Heart right ventricle (tissue), 16 donors: ENCODE data around the gene ARL9. TPM values are rescaled to one million over a fixed set of nuclear protein-coding genes. Genes with fewer than 3 reads are reported as not detected.
A peak's percentile ranks its signal among the peaks of the same experiment; 100 is the strongest.

Source experiments
- ATAC-seq, 8 donors: fragments of 200-7000 bp; cut with Tn5 transposase; one replicate each; pipeline ENCODE4 v1.9.1; 2020; ENCODE audit warnings: mild to moderate bottlenecking in 8 of 8, moderate library complexity in 8 of 8, moderate number of reproducible peaks in 1 of 8
- DNase-seq, 2 donors: peaks; one replicate each; pipeline ENCODE4 v3.0.0-alpha.2; 2020
- H3K27ac ChIP-seq, 10 donors: fragments of 200-600 bp; sonication (generic) in 2 of 10; one replicate each; pipeline versions ENCODE4 v1.5.0 to v1.8.0; 2020 to 2022; ENCODE audit warnings: mild to moderate bottlenecking in 3 of 10
- H3K27me3 ChIP-seq, 7 donors: fragments of 200-600 bp; one replicate each; pipeline ENCODE4 v1.8.0; 2021 to 2022; ENCODE audit warnings: mild to moderate bottlenecking in 2 of 7
- H3K36me3 ChIP-seq, 9 donors: fragments of 200-600 bp; sonication (generic) in 1 of 9; one replicate each; pipeline versions ENCODE4 v1.5.0 to v1.8.0; 2020 to 2022; ENCODE audit warnings: mild to moderate bottlenecking in 2 of 9
- H3K4me1 ChIP-seq, 9 donors: fragments of 200-600 bp; sonication (generic) in 1 of 9; one replicate each; pipeline versions ENCODE4 v1.5.0 to v1.8.0; 2020 to 2022; ENCODE audit warnings: mild to moderate bottlenecking in 4 of 9
- H3K4me3 ChIP-seq, 10 donors: fragments of 200-600 bp; sonication (generic) in 2 of 10; one replicate each; pipeline versions ENCODE4 v1.5.0 to v1.8.0; 2020 to 2022; ENCODE audit warnings: mild to moderate bottlenecking in 7 of 10, moderate library complexity in 2 of 10
- H3K9me3 ChIP-seq, 11 donors: fragments of 200-600 bp in 10 of 11; sonication (generic) in 2 of 11; one replicate each; pipeline versions ENCODE4 v1.5.0 to v1.8.0; 2013 to 2022; ENCODE audit warnings: mild to moderate bottlenecking in 2 of 11, control low read depth in 1 of 11, moderate library complexity in 1 of 11
- CTCF ChIP-seq, 9 donors: fragments of 200-600 bp; sonication (generic) in 2 of 9; IDR thresholded peaks; one replicate each; pipeline versions ENCODE4 v1.5.0 to v1.8.0; 2021 to 2022; ENCODE audit warnings: antibody characterized with exemption in 9 of 9, mild to moderate bottlenecking in 5 of 9, moderate library complexity in 1 of 9
- WGBS, 2 donors: extraction: QIAGEN DNeasy Blood & Tissue Kit; methylation state at CpG; one replicate each; pipeline ENCODE4 v1.1.7; 2013; ENCODE audit warnings: inconsistent platforms in 1 of 2; 5-methylcytosine and 5-hydroxymethylcytosine counted together
- intact Hi-C, 10 donors: fragments of 100-400 bp; cut with DNase I; formaldehyde crosslinking; loops; one replicate each; pipeline versions ENCODE4 v1.11.1 to v1.14.2; 2022
- polyA plus RNA-seq, 2 donors: library from polyadenylated mRNA; stranded (reverse); fragments of 200-250 nt; gene quantifications; one replicate each; pipeline ENCODE4 v1.2.3, GENCODE V29; 2013
- total RNA-seq, 10 donors: library from RNA; stranded (reverse); fragmentation: NEBNext Ultra II Directional in 3 of 10; extraction: Animal tissue kit (Norgen Biotek cat#: 25700) in 3 of 10; gene quantifications; one replicate each; pipeline versions ENCODE4 v1.2.1 to v1.2.4, GENCODE V29; 2021 to 2023
- donor health status: Arrhythmogenic right ventricular cardiomyopathy.
- donor health status: ischemic (EF 13 %, LVEDD 7.1; RV severe dilation, severe dysfunction).
- donor health status: healthy with polysubstance abuse.
- donor health status: DM: no; HTN: yes; CAD: no.
- donor health status: DM: no; HTN: no; CAD: no.
- donor health status: ischemic (EF 25% LVEDD 6.9; RV normal size, moderate dysfunction).
- donor health status: ischemic (EF 25% LVEDD 5.7; RV mildly dilated, moderate dysfunction).
- donor health status: healthy.
- donor health status: DM: yes; HTN: yes; CAD: no.
- donor health status: Ischemic cardiomyopathy.
- donor health status: ischemic (EF 35%, LVEDD 5.7; RV mildly dilated, moderate dysfunction).
- donor health status: nonischemic (EF 11% LVEDD 7.7; RV severe dilation, severe dysfunction).
- donor health status: DM: yes; HTN: yes; CAD: no.
- donor health status: PGD.
- donor health status: ischemic (EF 29% LVEDD 5.4; RV normal size, mild dysfunction).
- donor health status: nonischemic (EF 23%, LVEDD 6.1; RV moderate dilation, normal function).

The ARL9 gene
- total and polyA plus RNA-seq, 12 donors, result 0.09 to 0.19 TPM; not detected in 10

GRCh38 chr4:56467284-56468096 lies 38.1 kb upstream of the ARL9 start, which contains the start of gene SRP72:
Gene SRP72 (plus strand): TSS chr4:56467617. CDS start chr4:56467636, 19 bp downstream.
- intact Hi-C loops, result loop anchor here in 3 of 10 donors (1.0 to 10.0 kb wide), 3 partner anchors 31 to 507 kb away; partner anchors contain the start of genes NOA1 (in 1 of the 3), PAICS (in 1 of the 3) and POLR2B (in 1 of the 3)
- peak within 1 kb of the TSS; percentile 49 to 93 (median 88) for H3K27ac ChIP-seq
- peak within 1 kb of the TSS; percentile 83 to 99 (median 91) for H3K4me3 ChIP-seq
- no peaks in the 10 kb centered on the region for H3K27me3 ChIP-seq
- TF ChIP-seq CTCF (IDR thresholded peaks at IDR 0.05), result no peak
- peaks cover 0 to 50% (median 20%) of the 10 kb centered on the region in 9 donors for H3K36me3 ChIP-seq
- H3K4me1 ChIP-seq, result peaks cover 5 to 47% (median 38%) of the 10 kb centered on the region in 9 donors
- H3K9me3 ChIP-seq, result no peaks in the 10 kb centered on the region
- DNase-seq (peak; percentile 85 to 88), ATAC-seq (peak; percentile 97 to 99 (median 98))
- WGBS, 2 donors, result 1% methylated on average over 62 of the region's 62 CpGs

- intact Hi-C loops, result loop anchor here in 1 of 10 donors (10.0 kb wide), 1 partner anchor 507 kb away; the partner anchor contains the start of genes NOA1 and POLR2B
Measured at GRCh38 chr4:56468097-56468422, 37.5 kb upstream of the ARL9 start.

GRCh38 chr4:56469489-56470210 lies 35.9 kb upstream of the ARL9 start:
- TF ChIP-seq CTCF (IDR thresholded peaks at IDR 0.05), result no peak
- H3K36me3 ChIP-seq, result peaks cover 0 to 52% (median 35%) of the 10 kb centered on the region in 9 donors
- intact Hi-C loops, result loop anchor here in 2 of 10 donors (5.0 to 10.0 kb wide), 2 partner anchors 32 to 505 kb away; partner anchors contain the start of genes NOA1 (in 1 of the 2), PAICS (in 1 of the 2), POLR2B (in 1 of the 2) and PPAT (in 1 of the 2)
- DNase-seq, result no peak
- H3K27me3 ChIP-seq, result no peaks in the 10 kb centered on the region
- H3K4me3 ChIP-seq, result no peak overlapping the region
- no peaks in the 10 kb centered on the region for H3K9me3 ChIP-seq
- WGBS, 2 donors, result 70 to 76% methylated on average over 6 of the region's 6 CpGs
- peaks cover 5 to 41% (median 35%) of the 10 kb centered on the region in 9 donors for H3K4me1 ChIP-seq
- no peak overlapping the region for H3K27ac ChIP-seq
- ATAC-seq, result no peak

More at GRCh38 chr4:56468097-56468422, 37.5 kb upstream of the ARL9 start:
- no peak for DNase-seq
- no peak for TF ChIP-seq CTCF (IDR thresholded peaks at IDR 0.05)
- WGBS, 2 donors, result 1 to 3% methylated on average over 10 of the region's 10 CpGs
- peaks cover 0 to 50% (median 26%) of the 10 kb centered on the region in 9 donors for H3K36me3 ChIP-seq
- H3K27ac ChIP-seq, result peak overlapping the region in 9 of 10 donors; percentile 80 to 93 (median 88)
- no peaks in the 10 kb centered on the region for H3K27me3 ChIP-seq
- peak; percentile 28 to 74 (median 59) for ATAC-seq
- no peaks in the 10 kb centered on the region for H3K9me3 ChIP-seq
- peak overlapping the region; percentile 83 to 99 (median 91) for H3K4me3 ChIP-seq
- H3K4me1 ChIP-seq, result peaks cover 5 to 47% (median 38%) of the 10 kb centered on the region in 9 donors

- Histone ChIP-seq H3K27ac (no peak overlapping the region), H3K9me3 (no peaks in the 10 kb centered on the region), H3K4me1 (no peaks in the 10 kb centered on the region), H3K36me3 (peaks cover 0 to 100% (median 82%) of the 10 kb centered on the region in 9 donors), H3K27me3 (no peaks in the 10 kb centered on the region), H3K4me3 (no peak overlapping the region)
- no peak for TF ChIP-seq CTCF (IDR thresholded peaks at IDR 0.05)
- DNase-seq (no peak), ATAC-seq (no peak)
- intact Hi-C loops, result no loop called here
- 83 to 93% methylated on average over 2 of the region's 2 CpGs for WGBS, 2 donors
Measured at GRCh38 chr4:56475917-56476316, 29.7 kb upstream of the ARL9 start.
